Stimulated activated CD8-positive, alpha-beta memory T cell treated with anti-CD3 and anti-CD28 coated beads, Interleukin-4, amount 100 ng/mL, for 48 hours (primary cell): Measurements from ENCODE around the gene DLG2.

Experiments
- DNase-seq: peaks from one replicate; pipeline ENCODE4 v3.0.0-alpha.2; 2020

The DLG2 gene

DNA sequence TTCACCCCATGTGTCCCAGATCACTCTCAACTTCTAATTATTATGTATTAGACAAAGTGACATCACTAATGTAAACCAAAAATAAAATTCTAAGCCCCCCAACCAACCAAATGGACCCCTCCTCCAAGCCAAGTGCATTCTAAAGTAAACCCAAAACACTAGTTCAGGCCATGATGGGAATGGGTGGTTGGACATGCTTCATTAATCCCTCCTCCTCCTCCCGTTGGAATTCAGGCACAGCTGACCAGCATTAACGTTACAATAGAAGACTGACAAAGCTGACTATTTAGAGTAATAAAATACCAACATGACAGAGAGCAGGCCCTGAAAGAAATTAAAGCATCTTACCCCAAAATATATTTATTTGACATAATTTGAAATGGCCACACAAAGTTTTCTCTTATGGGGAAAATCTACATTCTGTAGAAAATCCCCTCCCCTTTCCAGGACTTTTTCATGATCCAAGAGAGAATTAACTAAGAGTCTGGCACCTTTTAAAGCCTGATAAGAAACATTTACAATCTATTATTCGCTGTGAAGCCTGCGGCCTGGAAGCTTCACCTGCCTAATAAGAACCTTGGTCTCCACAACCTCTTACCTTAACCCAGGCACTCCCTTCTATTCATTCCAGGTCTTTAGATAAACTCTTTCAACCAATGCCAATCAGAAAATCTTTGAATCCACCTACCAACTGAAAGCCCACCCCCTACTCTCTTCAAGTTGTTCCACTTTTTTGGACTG is 1392.5 kb downstream of the DLG2 start:
- no peak for DNase-seq

DNA sequence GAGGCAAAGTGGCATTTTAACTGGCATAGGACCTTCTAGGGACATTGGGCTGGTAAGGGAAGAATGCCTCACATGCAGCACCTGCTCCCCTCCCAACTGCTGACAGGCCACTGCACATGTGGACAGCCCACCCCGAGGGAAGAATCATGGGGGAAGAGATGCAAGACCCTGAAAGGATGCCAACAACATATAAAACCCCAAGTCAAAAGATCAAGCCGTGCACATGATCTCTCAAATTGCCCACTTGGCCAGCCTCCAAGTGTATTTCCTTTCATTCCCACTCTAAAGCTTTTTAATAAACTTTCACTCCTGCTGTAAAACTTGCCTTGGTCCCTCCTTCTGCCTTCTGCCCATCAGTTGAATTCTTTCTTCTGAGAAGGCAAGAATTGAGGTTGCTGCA is 1393.1 kb downstream of the DLG2 start:
- no peak for DNase-seq

DNA sequence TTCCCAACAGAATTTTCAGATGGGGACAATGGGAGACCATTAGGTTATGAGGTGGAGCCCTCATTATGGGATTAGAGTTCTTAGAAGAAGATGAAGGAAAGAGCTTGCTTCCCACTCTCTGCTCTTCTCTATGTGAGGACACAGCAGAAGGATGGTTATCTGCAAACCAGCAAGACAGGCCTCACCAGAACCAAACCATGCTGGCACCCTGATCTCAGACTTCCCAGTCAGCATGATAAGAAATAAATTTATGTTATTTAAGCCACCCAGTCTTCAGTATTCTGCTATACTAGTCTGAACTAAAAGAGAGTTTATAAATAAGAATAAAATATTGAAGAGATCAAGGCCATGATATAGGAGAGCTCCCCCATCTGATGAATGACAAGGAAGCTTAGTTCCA is 1394.6 kb downstream of the DLG2 start:
- DNase-seq, result no peak

DNA sequence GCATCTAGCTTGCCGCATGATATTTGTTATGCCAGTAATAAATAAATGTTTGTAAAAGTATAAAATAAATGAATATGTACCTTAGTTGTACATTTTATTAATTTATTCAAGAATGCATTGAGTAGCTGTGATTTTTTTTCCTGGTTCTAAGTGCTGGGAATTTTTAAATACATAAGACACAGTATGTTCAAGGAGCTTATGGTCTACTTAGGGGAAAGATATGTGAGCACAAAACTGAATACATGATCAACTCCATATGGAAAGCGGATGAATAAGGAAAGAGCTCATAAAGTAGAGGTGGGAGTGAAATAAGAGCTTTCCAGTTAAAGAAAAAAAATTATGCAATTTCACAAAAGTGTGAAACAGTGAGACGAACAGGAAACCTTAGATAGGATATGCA is 1396.7 kb downstream of the DLG2 start:
- DNase-seq, result no peak

DNA sequence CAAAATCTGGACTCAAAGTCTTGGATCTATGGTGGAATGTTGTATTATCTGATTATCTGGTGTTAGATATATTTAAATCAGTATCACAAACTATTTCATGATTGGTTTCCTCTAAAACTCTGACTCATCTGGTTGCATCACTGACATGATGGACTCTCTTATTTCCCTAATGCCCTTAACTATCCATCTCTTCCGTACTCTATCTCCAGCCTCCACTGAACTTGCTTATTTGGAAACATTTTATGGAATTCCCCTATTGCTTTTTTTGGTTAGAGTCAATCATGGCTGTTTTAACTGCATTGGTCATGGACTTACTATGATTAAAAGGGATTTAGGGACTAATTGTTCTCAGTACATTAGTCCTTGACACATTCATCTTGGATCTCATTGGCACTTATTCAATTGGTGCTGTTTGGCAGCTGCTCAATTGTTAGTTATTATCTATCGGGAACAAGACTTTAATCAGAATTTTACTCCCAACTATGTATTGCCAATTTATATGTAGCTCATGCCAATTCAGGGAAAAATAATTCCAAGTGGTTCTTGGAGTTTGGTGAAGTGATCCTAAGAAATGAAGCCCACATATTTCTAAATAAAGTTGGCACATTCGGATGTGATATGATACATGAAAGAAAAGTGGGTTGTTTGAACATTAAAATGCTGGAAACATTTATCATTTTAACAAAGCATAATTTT is 1399.0 kb downstream of the DLG2 start:
- DNase-seq, result no peak

DNA sequence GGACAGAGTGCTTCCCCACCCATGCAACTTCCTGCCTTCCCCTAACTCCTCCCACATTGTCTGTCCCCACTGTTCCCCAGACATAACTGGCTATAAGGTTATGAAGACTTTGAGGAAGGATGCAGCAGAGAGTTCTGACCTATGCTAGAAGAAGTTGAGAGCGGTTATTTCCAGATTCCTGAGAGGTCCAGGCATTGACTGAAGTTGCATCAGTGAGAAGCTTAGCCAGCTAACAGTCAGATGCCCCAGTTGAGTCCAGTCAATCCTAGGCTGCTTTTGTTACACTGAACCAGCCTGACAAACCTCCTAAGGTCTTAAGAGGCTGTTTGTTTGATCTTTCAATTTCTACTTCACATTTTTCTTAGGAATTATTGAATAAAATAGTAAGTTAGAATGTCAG is 1403.1 kb downstream of the DLG2 start:
- no peak for DNase-seq

DNA sequence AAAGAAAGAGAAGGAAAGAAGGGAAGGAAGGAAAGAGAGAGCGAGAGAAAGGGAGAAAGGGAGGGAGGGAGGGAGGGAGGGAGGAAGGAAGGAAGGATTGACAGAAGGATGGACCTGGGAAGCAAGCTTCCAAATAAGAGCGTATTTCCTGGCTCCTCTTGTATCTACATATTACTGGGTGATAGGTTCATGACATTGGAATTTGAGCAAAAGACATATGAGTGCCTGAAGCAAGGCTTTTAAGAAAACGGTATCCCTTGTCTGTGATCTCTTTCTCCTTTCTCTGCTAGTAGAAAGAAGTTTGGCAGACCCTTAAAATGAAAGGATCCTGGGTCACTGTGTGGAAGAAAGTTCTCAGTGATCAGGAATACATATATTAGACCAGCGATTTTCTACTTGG is 1408.8 kb downstream of the DLG2 start:
- no peak for DNase-seq

DNA sequence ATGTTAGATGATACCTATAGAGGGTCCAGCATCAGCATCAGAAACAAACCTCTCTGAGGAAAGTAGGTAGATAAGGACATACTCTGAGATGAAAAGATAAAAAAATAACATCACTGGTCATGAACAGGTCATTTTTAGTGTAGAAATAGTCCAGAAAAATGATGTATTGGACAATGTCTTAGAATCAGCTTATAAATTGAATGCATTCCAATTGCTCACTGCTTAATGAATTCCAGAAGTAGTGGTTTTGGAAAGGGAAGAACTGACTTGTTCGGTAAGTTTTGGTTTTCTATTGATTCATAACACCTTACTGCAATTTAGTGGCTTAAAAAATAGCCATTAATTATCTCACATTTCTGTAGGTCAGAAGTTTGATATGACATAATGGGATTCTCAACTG is 1411.5 kb downstream of the DLG2 start:
- no peak for DNase-seq

DNA sequence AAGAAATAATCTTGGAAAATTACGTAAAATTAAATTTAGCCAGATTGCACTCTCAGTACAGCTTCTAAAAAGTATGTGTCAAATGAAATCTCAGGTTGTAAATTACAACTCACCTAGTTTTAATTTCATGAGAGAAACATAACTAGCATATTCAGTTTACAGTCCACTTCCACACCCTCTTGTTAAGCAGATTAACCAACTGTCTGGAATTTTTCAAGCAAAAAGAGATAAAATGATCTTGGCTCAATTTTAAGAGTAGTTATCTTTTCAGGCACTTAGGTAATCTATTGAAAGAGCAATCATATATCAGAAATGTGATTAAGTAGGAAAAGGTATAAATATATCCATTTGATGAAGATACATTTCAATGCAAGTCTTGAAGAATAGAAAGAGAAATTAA is 1412.6 kb downstream of the DLG2 start:
- no peak for DNase-seq

DNA sequence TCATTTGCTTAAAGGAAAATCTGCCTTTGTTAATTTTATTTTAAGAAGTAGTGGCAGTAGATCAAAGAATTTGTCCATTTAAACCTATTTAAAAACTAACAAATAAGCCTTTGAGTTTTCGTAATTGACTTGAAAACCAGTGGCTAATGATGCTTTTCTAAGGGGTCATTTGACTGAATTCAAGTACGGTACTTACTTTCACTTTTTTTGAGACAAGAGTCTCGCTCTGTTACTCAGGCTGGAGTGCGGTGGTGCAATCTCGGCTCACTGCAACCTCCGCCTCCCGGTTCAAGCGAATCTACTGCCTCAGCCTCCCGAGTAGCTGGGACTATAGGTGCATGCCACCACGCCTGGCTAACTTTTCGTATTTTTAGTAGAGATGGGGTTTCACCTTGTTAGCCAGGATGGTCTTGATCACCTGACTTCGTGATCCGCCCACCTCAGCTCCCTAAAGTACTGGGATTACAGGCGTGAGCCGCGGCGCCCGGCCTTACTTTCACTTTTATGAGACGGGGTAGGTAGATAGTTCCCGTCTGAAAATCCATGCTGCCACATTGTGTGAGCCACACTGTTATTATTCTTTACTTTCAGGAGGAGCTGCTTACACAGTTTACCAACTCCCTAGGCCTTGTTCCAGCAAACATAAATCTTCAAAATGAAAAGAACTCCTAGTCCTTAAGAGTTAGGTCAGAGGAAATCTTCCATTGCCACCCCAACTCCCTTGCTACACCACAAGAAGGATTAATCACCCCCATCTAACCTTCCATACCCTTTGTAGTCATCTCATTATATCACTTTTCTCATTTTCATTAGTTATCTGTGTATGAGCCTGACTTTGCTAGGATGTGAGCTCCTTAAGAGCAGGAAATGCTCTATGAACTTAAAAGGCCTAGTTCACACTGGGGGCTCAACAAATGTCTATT is 1414.4 kb downstream of the DLG2 start:
- no peak for DNase-seq

DNA sequence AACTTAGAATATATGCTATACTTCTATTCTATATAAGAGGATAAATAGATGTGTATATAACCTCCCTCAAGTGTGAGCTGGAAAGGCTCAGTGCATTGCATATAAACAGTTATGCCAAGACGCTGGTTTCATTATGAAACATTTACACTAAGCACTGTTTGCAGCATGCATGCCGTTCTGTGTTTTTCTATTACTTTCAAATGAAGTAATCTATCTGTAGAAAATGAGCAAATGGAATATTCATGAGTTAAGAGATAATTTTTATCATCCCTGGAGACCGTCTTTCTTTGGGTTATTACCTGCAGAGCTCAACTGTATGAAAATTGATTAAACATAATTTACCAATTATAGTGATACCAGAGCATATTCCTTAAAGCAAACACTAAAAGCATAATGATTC is 1415.2 kb downstream of the DLG2 start:
- DNase-seq, result no peak

DNA sequence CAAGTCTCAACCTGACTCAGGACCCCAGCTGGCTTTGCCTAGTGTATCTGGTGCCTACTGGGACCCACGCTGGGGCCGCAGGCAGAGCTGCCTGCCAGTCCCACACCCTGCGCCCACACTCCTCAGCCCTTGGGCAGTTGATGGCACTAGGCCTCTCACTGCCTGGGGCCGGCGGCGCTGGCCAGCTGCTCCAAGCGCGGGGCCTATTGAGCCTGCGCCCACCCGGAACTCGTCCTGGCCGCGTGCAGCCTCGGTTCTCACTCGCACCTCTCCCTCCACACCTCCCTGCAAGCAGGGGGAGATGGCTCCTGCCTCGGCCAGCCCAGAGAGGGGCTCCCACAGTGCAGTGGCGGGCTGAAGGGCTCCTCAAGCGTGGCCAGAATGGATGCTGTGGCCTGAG is 1432.4 kb downstream of the DLG2 start:
- no peak for DNase-seq

DNA sequence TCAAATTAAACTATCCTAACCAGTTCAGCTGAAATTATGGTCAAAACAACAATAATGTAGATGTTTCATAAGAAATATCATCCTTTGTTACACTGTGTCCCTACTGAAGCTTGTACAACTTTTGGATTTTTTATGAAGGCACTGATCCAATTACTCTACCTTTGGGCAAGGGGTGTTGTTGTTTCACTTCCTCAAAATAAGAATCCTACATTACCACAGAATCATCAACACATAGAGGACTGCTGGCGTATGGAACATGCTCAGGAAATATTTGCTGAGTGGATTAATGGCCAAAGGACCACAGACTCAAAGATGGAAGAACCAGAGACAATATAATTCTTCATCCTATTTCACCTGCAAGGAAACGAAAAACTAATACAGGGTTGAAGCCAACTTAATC is 1433.4 kb downstream of the DLG2 start:
- no peak for DNase-seq

DNA sequence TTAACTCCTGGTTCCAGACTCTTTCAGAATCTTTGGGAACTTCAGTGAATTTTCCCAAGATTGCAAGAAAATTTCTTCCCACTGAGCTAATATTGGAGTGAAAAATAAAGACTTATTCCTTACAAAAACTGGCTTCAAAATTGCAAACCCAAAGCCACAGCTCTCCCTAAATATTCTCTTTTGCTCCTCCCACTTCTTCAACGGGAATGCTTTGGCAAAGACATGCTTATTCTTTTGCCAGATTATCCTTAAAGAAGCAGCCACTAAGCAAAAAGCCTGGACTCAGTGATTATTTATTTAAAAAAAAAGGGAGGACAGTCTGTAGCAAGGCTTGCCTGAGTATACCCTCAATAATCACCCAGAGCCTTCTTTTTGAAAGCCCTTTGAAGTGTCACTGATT is 1438.6 kb downstream of the DLG2 start:
- no peak for DNase-seq

DNA sequence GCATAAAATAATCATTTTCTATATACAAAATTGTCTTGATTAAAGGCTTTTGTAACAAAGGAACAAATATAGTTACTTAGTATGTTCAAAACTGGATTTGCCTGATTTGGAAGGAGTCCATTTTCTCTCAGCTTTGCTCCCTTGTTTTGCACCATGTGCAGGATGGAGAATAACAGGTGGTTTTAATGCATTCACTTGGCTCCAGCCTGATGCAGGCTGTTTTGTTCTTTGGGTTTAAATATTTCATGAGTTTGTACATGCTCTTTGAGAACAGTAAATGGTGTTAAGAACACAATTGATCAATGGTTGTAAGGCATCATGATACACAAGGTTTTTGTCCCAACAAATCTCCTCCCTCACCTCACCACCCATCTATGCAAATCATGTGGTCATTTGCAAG is 1454.1 kb downstream of the DLG2 start:
- no peak for DNase-seq

DNA sequence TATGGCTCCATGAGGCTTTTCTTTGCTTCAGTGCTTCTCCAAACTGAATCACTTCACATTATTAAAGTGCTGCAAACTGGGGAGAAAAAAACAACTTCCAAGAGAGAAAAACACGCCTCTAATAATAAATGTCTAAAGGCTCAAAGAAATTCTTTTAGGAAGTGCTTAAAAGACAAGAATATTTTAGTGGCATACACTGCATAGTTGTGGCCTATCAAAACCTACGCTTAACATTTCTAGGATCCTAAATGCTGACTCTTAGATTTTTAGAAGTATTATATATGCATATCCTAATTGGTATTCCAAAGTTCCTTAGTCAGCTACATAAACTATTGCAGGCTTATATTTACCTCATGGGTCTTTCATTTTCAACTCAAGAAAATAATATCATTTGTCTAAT is 1462.0 kb downstream of the DLG2 start:
- no peak for DNase-seq

DNA sequence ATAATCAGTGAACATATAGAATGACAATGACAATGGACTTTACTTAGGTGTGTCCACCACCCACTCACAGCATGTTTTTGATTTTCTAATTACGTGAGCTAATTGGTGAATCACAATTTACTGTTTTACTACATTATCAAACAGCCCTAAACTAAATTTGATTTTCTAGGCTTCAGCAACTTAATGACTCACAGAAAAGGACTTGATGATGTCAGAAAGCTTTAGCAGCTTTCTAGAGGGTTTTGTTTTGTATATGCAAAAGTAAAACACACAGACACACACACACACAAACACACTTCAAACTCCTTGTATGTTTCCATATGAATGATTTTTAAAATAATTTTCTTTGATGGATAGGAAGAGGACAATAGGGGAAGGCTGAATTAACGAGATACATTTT is 1462.4 kb downstream of the DLG2 start:
- no peak for DNase-seq

DNA sequence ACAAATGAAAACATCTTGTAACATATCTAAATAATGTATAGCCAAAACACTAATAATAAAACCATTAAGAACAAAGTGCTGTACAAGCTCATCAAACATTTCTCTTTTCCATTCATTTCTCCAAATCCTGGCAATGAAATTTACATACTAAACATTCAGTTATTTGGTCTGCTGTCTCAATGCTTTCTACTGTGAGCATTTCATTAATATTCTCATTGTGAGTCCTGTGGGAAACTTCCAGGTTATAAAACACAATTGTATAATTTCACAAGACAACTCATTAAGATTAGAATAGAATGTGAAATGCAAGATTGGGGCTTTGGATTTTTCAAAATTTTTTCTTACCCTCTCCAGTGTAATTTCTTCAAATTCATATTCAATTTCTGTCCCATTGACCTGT is 1464.0 kb downstream of the DLG2 start:
- no peak for DNase-seq

DNA sequence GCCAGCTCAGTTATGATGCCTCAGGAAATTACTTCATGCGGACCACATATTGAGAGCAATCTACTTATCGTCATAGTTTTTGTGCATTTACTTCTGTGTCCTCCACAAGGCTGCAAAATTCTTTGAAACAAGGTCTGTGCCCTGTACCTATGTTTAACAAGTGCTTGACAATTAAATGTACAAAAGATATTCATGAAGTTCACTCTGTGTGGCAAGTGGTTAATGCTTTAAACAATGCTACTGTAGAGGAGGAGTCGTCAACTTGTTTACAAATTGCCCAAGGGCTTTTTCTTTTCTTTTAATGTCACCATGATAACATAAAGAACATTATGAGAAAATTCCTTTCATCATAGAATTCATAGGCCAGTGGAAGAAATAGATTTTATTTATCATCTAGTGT is 1469.5 kb downstream of the DLG2 start:
- no peak for DNase-seq

DNA sequence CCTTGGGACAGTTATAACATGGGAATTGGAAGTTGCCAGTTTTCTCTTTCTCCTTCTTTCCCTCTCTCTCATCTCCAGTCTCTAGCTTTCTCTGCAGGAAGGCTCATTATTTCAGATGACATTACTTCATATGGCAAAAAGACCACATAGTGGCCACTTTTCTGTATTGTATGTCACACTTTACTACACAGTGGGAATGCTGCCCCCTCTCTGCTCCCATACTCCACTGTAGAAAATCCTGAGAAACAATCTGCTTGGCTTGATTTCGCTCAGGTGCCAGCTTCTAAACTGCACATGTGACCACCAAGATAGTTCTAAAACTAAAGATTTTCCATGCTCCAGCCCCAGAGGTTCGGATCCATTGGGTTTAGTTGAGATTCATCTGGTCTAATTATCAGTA is 1480.3 kb downstream of the DLG2 start:
- DNase-seq, result no peak

DNA sequence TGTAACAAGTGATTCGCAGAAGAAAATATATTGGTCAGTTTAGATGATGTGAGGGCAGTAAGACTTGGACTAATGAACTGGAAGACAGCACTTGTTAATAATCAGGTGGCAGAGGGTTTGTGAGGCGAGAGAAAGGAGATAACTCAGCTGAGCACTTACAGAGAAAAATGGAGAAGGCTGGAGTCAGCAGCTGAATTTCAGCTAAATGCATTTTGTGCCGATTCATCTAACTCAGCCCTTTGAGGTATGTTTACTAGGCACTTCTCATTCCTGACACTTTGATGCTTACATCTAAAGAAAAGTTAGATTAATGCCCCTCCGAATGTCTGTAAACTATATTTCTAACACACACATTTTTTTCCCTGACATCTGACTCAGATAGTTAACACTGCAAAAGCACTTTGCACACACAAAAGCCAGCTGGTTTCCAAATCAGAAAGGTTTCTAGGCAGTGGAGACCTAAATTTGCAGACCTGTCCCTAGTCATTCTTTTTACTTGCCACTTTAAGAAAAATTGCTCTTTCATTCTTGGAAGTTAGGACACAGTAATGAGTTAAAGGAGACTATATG is 1481.4 kb downstream of the DLG2 start:
- no peak for DNase-seq

DNA sequence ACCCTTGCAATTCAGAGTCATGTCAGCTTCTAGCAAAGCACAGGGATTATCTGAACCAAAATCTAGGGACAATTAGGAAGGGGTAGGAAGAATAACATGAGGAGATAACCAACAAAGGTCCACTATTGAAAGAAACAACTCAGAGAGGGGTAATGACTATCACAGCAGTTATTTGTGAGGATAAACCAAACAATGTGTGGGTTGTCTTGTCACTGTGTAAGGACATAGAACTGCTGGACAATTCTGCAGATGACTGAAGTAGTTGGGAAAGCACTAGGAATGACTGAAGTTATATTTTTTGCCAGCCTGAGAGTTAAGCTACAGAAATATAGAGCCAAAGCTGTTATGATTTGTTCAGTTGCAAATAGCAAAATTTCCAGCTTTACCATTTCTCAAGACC is 1482.6 kb downstream of the DLG2 start:
- DNase-seq, result no peak

DNA sequence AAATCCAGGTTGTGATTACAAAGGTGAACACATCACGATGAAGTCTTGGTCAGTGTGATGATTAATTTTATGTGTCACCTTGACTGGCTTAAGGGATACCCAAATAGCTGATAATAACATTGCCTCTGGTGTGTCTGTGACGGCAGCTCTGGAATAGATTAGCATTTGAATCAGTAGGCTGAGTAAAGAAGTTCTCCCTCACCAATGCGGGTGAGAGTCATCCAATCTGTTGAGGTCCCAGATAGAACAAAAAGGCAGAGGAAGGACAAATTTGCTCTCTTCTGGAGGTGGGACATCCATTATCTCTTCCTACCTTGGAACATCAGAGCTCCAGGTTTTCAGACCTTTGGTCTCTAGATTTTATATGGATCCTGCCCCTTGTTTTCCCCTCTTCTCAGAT is 1484.7 kb downstream of the DLG2 start:
- DNase-seq, result no peak
